Measurements from ENCODE around the gene UXT.

The UXT gene

GRCh38 chrX:47648376-47648775, 10.6 kb downstream of the UXT start:
- no peak for DNase-seq

GRCh38 chrX:47646636-47647035, 12.3 kb downstream of the UXT start:
- no peak for DNase-seq

GRCh38 chrX:47645530-47645929, 13.4 kb downstream of the UXT start:
- no peak for DNase-seq

DNA sequence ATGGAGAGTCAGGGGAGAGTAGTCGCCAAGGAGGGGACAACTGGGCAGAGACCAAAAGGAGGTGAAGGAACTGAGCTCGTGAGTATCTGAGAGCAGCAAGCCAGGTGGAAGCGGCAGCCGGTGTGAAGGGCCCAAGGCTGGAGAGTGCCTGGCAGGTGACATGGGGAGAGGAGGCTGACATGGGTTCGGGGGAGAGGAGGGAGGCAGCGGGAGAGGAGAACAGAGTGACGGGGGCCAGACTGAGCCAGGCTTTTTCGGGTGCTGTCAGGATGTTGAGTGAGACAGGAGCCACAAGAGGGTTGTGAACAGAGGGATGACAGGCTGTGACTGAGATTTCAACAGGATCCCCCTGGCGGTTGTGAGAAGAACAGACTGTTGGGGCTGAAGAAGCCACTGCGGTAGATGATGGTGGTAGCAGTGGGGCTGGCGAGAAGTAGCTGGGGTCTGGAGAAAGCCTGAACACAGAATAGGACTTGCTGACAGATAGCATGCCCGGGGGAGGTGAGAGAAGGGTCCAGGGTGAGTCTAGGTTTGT, 14.4 kb downstream of the UXT start:
- no peak for DNase-seq

- DNase-seq, result no peak
Measured at GRCh38 chrX:47643926-47644325, 15.1 kb downstream of the UXT start.

DNA sequence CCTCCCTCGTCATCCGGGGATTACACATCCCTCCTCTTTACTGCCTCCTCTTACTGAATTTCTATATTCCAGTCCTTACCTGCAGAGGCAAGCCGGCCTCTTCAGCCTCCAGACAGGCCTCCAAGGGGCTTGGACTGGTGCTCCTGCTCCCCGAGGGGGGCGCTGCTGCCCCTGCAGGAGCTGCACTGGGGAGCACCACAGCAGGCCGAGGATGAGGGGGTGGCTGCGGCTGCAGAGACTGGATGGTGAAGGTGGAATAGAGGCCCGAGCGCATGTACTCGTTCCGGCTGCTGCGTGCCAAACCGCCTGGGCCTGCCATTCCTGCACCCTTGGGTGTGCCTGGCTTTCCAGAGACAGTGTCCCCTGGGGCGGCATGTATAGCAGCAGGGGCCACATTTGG, 20.2 kb downstream of the UXT start:
- no peak for DNase-seq

DNA sequence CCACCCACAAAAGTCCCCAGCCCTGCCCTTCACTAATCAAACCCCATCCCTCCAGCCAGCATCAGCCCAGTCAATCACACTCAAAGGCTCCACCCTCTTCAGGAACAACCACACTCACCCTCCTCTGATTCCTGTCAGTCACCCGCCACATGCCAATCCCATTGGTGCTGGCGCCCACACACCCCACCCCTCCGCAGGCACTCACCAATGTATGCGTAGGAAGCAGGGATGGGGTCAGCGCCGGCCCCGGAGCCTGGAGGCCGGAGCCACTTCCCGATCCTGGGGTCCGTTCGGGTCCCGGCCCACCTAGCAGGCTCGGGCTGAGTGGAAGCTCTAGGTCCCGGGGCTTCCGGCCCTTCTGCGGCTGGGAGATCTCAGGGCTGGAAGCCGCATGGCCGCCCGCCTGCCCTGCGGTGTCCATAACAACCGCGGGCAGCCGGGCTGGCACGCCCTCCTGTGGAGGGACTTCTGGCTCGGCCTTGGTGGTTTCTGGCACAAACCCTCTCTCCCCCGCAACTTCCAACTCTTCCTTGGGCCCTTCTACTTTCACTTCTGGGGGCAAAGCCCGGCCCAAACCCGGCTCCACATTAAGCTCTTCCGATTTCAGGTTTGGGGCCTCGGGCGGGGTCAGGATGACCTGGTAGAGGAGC, 21.3 kb downstream of the UXT start:
- no peak for DNase-seq

DNA sequence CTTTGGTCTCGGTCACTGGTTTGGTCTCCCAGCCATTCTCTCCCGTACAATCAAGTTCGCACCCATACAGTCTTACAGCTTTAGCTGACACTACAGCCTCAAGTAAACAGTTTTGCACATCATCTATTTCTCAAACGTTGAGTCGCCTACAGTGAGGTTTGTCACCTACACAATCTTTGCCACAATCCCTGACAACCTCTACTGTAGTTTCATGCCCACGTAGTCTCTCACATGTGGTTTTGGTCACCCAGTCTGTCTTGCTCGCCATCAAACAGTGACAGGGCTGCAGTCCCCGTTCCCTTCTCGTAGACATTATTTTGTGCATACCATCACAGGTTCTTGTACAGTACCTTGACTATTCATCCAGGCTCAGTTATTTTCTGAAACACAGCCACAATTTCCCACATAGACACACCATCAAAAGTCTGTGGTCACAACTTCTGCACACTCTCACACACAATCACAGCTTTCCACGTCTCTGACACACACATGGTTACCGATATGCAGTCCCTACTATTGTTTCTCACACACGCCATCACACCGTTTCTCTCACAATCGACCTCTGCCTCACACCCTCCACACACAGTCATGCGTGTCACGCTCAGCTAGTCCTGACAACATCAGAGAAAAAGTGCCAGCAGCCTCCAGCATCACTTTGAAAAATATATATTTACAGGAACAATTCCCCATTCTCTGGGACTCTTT, 24.0 kb downstream of the UXT start:
- DNase-seq, result no peak

- DNase-seq, result no peak
Measured at GRCh38 chrX:47633689-47634590, 25.0 kb downstream of the UXT start.

GRCh38 chrX:47632666-47633065, 26.3 kb downstream of the UXT start:
- DNase-seq, result no peak

GRCh38 chrX:47631676-47632075, 27.3 kb downstream of the UXT start:
- DNase-seq, result no peak

- no peak for DNase-seq
Measured at GRCh38 chrX:47629419-47630200, 29.4 kb downstream of the UXT start, which contains the start of gene CFP. Gene CFP (minus strand): TSS chrX:47629930. CDS start chrX:47629844, 86 bp downstream.

GRCh38 chrX:47628982-47629381, 30.0 kb downstream of the UXT start:
- DNase-seq, result no peak

DNA sequence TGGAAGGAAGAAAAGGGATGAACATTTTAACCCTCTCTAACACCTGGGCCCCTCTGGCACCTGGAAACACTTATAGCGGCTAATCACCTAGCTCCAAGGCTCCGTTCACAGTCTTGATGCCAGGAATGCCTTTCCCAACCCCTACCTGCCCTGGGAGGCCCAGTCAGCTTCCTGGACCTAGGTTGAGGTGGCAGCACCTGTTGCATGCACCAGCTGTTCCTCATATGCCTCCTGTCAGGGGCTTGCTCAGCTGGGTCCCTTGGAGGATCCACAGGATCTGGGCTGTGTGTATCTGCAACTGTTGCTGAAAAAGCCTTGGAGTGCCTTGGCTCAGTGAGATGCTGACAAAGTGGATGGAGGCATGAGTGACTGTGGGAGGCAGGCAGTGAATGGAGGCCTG, 33.6 kb downstream of the UXT start:
- DNase-seq, result no peak

GRCh38 chrX:47623540-47624027, 35.4 kb downstream of the UXT start:
- DNase-seq, result peak; percentile 73

DNA sequence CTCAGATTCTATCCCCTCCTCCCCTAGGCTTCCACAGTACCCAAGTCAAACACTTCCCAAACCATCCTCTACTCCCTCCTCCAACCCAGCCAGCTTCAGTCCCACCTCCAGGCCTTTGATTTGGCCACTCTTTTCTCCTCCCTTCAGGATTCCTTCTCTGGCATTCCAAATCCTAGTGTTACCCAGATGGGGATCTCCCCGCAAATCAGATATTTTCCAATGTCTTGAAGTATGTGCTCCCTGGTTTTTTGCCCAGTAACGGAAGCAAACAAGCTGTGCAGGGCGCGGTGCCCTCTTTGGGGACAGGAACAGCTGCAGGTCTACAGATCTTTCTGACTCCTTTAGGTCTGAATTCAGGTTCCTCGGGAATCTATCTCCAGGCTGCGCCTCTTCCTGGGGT, 37.1 kb downstream of the UXT start:
- DNase-seq, result no peak

DNA sequence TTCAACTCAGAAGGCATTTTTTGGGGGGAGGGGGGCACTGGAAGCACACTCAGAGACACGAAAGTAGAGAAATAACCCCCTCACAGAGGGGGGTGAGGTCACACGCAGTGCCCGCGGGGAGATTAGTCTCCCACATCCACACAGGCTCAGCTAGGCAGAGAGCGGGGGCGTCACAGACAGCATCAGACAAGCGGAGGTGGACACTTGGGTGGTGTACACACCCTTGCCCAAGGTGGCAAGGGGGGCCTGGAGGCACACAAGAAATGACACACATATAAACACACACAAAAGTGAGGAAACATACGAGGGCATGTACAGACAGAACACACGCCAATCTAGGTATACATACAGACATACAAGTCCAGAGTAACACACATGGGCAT, 38.7 kb downstream of the UXT start:
- no peak for DNase-seq

DNA sequence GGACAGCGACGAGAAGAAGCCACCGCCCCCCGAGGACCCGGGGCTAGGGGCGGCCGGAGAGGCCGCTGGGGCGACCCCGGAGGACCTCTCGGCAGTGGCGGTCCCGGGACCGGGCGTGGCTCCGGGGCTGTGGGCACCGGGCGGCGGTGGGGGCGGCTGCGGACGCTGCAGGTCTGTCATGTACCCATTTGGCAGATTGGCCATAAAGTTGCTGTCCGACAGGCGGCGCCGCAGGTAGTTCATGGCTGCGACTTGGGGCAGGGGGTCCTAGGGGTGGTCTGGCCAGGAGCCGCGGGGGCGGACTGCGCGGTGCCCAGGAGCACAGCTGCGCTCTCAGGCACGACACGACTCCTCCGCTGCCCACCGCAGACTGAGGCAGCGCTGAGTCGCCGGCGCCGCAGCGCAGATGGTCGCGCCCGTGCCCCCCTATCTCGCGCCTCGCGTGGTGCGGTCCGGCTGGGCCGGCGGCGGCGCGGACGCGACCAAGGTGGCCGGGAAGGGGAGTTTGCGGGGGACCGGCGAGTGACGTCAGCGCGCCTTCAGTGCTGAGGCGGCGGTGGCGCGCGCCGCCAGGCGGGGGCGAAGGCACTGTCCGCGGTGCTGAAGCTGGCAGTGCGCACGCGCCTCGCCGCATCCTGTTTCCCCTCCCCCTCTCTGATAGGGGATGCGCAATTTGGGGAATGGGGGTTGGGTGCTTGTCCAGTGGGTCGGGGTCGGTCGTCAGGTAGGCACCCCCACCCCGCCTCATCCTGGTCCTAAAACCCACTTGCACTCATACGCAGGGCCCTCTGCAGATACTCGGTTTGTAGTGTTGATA, 39.3 kb downstream of the UXT start, which contains the start of gene SYN1:
TSS of gene SYN1 (minus strand) at position 372 of the 817 bp plus-strand sequence. CDS start at position 243, 129 bp downstream.
- DNase-seq, result peak; percentile 82

DNA sequence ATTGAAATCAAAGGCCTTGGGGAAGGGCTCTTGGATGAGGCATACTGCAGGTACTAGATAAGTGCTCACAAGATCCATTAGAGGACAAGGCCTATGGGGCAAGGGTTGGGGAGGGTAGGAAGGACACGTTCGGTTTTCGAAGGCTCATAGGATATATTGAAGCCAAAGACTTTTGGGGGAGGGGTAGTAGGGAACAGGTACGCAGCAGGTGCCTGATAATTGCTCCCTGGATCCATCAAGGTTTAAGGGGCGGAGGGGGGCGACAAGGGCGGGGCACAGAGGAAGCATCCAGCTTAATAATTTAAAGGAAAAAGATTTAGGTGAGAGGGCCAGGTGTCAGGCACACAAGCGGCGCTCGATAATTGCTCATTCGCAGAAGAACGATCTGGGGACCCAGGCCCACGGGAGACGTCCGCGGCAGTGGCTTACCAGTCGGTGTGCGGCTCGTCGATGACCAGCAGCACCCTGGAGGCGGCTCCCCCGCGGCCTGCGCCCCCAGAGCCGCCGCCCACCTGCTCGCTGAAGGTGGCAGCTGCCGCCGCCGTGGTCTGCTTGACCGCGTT, 40.0 kb downstream of the UXT start:
- DNase-seq, result no peak

DNA sequence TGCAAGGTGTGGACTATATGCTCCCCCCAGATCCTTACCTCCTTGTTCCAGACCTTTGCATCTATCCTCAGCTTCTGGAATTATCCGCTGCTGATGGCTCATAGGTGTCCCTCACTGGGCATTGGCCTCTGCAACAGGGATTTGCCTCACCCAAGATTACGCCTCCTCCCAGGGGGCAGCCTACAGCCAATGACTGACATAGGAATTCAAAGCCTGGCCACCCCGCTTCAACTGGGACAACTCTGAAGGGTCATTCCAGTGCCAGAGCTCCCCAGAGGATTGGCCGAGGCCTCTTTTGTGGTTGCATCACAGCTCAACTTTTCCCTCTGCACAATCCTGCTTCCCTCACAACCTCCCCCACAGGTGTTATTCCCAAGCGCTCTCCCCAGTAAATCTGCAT, 44.4 kb downstream of the UXT start:
- no peak for DNase-seq

GRCh38 chrX:47613082-47613481, 45.9 kb downstream of the UXT start:
- no peak for DNase-seq
